Heart left ventricle (tissue), 13 donors: ENCODE measurements around the gene FLT4.

ENCODE experiments used
- POLR2A ChIP-seq, 2 donors: fragments of 450-650 bp; IDR thresholded peaks; one replicate each; pipeline ENCODE4 v1.6.1; 2017; ENCODE audit warnings: antibody characterized with exemption in 2 of 2, mild to moderate bottlenecking in 2 of 2, moderate library complexity in 2 of 2
- TF ChIP-seq, protein P1 (sequence below), 12 donors: fragments of 200-600 bp; sonication (generic) in 4 of 12; IDR thresholded peaks; one replicate each; pipeline versions ENCODE4 v1.5.0 to v1.8.0; 2018 to 2022; ENCODE audit warnings: antibody characterized with exemption in 12 of 12, mild to moderate bottlenecking in 5 of 12
- donor health status: ischemic (EF 13 %, LVEDD 7.1; RV severe dilation, severe dysfunction).
- donor health status: DM: no; HTN: yes; CAD: no.
- donor health status: DM: no; HTN: no; CAD: no.
- donor health status: ischemic (EF 25% LVEDD 6.9; RV normal size, moderate dysfunction).
- donor health status: ischemic (EF 25% LVEDD 5.7; RV mildly dilated, moderate dysfunction).
- donor health status: ischemic (EF 35%, LVEDD 5.7; RV mildly dilated, moderate dysfunction).
- donor health status: nonischemic (EF 11% LVEDD 7.7; RV severe dilation, severe dysfunction).
- donor health status: DM: yes; HTN: yes; CAD: no.
- donor health status: PGD.
- donor health status: ischemic (EF 29% LVEDD 5.4; RV normal size, mild dysfunction).
- donor health status: nonischemic (EF 23%, LVEDD 6.1; RV moderate dilation, normal function).

DNA sequence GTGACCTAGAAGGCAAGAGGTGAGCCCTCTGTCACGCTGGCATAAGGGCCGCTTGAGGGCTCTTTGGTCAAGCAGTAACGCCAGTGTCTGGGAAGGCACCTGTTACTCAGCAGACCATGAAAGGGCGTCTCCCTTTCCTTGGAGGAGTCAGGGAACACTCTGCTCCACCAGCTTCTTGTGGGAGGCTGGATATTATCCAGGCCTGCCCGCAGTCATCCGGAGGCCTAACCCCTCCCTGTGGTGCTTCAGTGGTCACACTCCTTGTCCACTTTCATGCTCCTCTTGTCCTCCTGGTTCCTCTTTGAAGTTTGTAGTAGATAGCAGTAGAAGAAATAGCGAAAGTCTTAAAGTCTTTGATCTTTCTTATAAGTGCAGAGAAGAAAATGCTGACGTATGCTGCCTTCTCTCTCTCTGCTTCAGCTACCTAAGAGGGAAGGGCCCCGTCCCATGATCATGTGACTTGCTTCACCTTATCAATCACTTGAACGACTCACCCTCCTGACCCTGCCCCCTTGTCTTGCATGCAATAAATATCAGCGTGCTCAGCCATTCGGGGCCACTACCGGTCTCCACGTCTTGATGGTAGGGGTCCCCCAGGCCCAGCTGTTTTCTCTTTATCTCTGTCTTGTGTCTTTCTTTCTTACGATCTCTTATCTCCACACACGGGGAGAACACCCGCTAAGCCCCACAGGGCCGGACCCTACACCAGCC is 41.4 kb downstream of the FLT4 start:
- TF ChIP-seq, protein P1, sequence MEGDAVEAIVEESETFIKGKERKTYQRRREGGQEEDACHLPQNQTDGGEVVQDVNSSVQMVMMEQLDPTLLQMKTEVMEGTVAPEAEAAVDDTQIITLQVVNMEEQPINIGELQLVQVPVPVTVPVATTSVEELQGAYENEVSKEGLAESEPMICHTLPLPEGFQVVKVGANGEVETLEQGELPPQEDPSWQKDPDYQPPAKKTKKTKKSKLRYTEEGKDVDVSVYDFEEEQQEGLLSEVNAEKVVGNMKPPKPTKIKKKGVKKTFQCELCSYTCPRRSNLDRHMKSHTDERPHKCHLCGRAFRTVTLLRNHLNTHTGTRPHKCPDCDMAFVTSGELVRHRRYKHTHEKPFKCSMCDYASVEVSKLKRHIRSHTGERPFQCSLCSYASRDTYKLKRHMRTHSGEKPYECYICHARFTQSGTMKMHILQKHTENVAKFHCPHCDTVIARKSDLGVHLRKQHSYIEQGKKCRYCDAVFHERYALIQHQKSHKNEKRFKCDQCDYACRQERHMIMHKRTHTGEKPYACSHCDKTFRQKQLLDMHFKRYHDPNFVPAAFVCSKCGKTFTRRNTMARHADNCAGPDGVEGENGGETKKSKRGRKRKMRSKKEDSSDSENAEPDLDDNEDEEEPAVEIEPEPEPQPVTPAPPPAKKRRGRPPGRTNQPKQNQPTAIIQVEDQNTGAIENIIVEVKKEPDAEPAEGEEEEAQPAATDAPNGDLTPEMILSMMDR (IDR thresholded peaks at IDR 0.05), result no peak
- no peak for TF ChIP-seq POLR2A (IDR thresholded peaks at IDR 0.05)
